Measurements from ENCODE around the gene NOS3. TPM values are rescaled to one million over a fixed set of nuclear protein-coding genes. Genes with fewer than 3 reads are reported as not detected.

The NOS3 gene
- total and polyA plus RNA-seq, 9 of the 15 experiments (the other 6 are each of a cell fraction or from before 2014, with no cell fraction given), result 1.1 to 121 (median 23.6) TPM

GRCh38 chr7:151008511-151009323, 17.9 kb downstream of the NOS3 start (continued):
- TF ChIP-seq CCNT2 (IDR thresholded peaks at IDR 0.05; ENCODE audit: borderline replicate concordance, extremely low read depth, insufficient read length, low read depth, low read length), result peak; percentile 93
- 0 out of 2 replicates have a peak, but pooled peaks have one; percentile 54 for TF ChIP-seq MIER1 (IDR thresholded peaks at IDR 0.05; ENCODE audit: low read depth)
- peak; percentile 86 for TF ChIP-seq GABPB1 (CRISPR knock-in tag; IDR thresholded peaks at IDR 0.05)
- peak; percentile 82 for TF ChIP-seq CREM (IDR thresholded peaks at IDR 0.05; ENCODE audit: low read depth)
- TF ChIP-seq, protein P1, sequence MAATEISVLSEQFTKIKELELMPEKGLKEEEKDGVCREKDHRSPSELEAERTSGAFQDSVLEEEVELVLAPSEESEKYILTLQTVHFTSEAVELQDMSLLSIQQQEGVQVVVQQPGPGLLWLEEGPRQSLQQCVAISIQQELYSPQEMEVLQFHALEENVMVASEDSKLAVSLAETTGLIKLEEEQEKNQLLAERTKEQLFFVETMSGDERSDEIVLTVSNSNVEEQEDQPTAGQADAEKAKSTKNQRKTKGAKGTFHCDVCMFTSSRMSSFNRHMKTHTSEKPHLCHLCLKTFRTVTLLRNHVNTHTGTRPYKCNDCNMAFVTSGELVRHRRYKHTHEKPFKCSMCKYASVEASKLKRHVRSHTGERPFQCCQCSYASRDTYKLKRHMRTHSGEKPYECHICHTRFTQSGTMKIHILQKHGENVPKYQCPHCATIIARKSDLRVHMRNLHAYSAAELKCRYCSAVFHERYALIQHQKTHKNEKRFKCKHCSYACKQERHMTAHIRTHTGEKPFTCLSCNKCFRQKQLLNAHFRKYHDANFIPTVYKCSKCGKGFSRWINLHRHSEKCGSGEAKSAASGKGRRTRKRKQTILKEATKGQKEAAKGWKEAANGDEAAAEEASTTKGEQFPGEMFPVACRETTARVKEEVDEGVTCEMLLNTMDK (IDR thresholded peaks at IDR 0.05; ENCODE audit: borderline replicate concordance, insufficient read depth, low read depth, low read length, poor library complexity, severe bottlenecking), result peak; percentile 100
- TF ChIP-seq NFXL1 (CRISPR knock-in tag; IDR thresholded peaks at IDR 0.05), result peak; percentile 64; the same call in 1 of the 2 replicates
- peak; percentile 34 for TF ChIP-seq TAF7 (tag; IDR thresholded peaks at IDR 0.05)
- peak; percentile 86; the same call in 1 of the 2 replicates for TF ChIP-seq KAT7 (CRISPR knock-in tag; IDR thresholded peaks at IDR 0.05; ENCODE audit: borderline replicate concordance)
- peak; percentile 31; the same call in 1 of the 2 replicates for TF ChIP-seq PTRF (tag; IDR thresholded peaks at IDR 0.05)
- no peak; the same call in 1 of the 2 replicates for TF ChIP-seq ZNF274 (IDR thresholded peaks at IDR 0.05; ENCODE audit: borderline replicate concordance, low read depth, low read length)
- TF ChIP-seq ZNF197 (CRISPR knock-in tag; IDR thresholded peaks at IDR 0.05; ENCODE audit: low read depth), result peak; percentile 69; the same call in 1 of the 2 replicates
- TF ChIP-seq RHOXF2B (CRISPR knock-in tag; conservative IDR thresholded peaks at IDR 0.05), result no peak
- peak; percentile 75 for TF ChIP-seq NFYB (IDR thresholded peaks at IDR 0.05; ENCODE audit: extremely low read depth, insufficient read length)
- no peak for TF ChIP-seq PCBP2 (IDR thresholded peaks at IDR 0.05; ENCODE audit: low read depth, low read length, poor library complexity, severe bottlenecking)
- peak; percentile 61; the same call in 1 of the 2 replicates for TF ChIP-seq NFATC3 (IDR thresholded peaks at IDR 0.05)
- TF ChIP-seq ZNF184 (CRISPR knock-in tag; IDR thresholded peaks at IDR 0.05), result no peak
- no peak; the same call in 1 of the 2 replicates for TF ChIP-seq SMARCC2 (IDR thresholded peaks at IDR 0.05; ENCODE audit: low read depth)
- no peak for TF ChIP-seq BMI1 (IDR thresholded peaks at IDR 0.05; ENCODE audit: low read length)
- TF ChIP-seq ZNF830 (CRISPR knock-in tag; IDR thresholded peaks at IDR 0.05), result peak; percentile 47; the same call in 1 of the 2 replicates
- TF ChIP-seq, protein P2, sequence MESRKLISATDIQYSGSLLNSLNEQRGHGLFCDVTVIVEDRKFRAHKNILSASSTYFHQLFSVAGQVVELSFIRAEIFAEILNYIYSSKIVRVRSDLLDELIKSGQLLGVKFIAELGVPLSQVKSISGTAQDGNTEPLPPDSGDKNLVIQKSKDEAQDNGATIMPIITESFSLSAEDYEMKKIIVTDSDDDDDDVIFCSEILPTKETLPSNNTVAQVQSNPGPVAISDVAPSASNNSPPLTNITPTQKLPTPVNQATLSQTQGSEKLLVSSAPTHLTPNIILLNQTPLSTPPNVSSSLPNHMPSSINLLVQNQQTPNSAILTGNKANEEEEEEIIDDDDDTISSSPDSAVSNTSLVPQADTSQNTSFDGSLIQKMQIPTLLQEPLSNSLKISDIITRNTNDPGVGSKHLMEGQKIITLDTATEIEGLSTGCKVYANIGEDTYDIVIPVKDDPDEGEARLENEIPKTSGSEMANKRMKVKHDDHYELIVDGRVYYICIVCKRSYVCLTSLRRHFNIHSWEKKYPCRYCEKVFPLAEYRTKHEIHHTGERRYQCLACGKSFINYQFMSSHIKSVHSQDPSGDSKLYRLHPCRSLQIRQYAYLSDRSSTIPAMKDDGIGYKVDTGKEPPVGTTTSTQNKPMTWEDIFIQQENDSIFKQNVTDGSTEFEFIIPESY (CRISPR knock-in tag; IDR thresholded peaks at IDR 0.05), result peak; percentile 80
- peak; percentile 69 for TF ChIP-seq RBBP5 (IDR thresholded peaks at IDR 0.05; ENCODE audit: borderline replicate concordance, insufficient read depth, low read length, poor library complexity, severe bottlenecking)
- TF ChIP-seq PHB (CRISPR knock-in tag; IDR thresholded peaks at IDR 0.05), result no peak
- TF ChIP-seq E2F3 (CRISPR knock-in tag; IDR thresholded peaks at IDR 0.05), result peak; percentile 40
- TF ChIP-seq DLX4 (CRISPR knock-in tag; IDR thresholded peaks at IDR 0.05), result no peak

Data from K562 (cell line).